ENCODE results near the gene SPNS2. TPM values are rescaled to one million over a fixed set of nuclear protein-coding genes. Genes with fewer than 3 reads are reported as not detected.

The SPNS2 gene
- total and polyA plus RNA-seq, 2 experiments from 2014 or later: 1.7 to 2.3 TPM

GRCh38 chr17:4579678-4580077, 81.0 kb downstream of the SPNS2 start:
- Mint-ChIP-seq H3K36me3 (ENCODE audit: low read depth) (peaks cover 3% of the 10 kb centered on the region; the same call in 1 of the 3 replicates), H3K4me3 (no peak overlapping the region), H3K4me1 (peaks cover 41% of the 10 kb centered on the region), H3K27ac (no peak overlapping the region), H3K27me3 (ENCODE audit: insufficient read depth, low read depth, poor library complexity) (peaks cover 22% of the 10 kb centered on the region), H3K9me3 (peaks cover 5% of the 10 kb centered on the region; the same call in 2 of the 3 replicates)
- no peaks in the 10 kb centered on the region for H3F3A ChIP-seq (replicated peaks; ENCODE audit: low read depth)
- DNase-seq (ENCODE audit: low spot score) (no peak), ATAC-seq (no peak)
- H3K36me3 ChIP-seq (ENCODE audit: insufficient read depth): no peaks in the 10 kb centered on the region
- H3K4me1 ChIP-seq (ENCODE audit: insufficient read depth): peaks cover 27% of the 10 kb centered on the region
- no peak overlapping the region for H2AFZ ChIP-seq
- H4K20me1 ChIP-seq (replicated peaks; ENCODE audit: insufficient read depth): no peaks in the 10 kb centered on the region
- no peaks in the 10 kb centered on the region for H3K79me2 ChIP-seq (replicated peaks; ENCODE audit: insufficient read depth)
- no peak overlapping the region for H3K27ac ChIP-seq (ENCODE audit: low read depth)
- TF ChIP-seq ZNF114 (CRISPR knock-in tag; IDR thresholded peaks at IDR 0.05) (no peak), REST (IDR thresholded peaks at IDR 0.05; ENCODE audit: unreplicated experiment) (no peak), EZH2phosphoT487 (IDR thresholded peaks at IDR 0.05; ENCODE audit: unreplicated experiment) (no peak), EZH2 (IDR thresholded peaks at IDR 0.05; ENCODE audit: low read depth, unreplicated experiment) (no peak), JUNB (IDR thresholded peaks at IDR 0.05; ENCODE audit: unreplicated experiment) (no peak), ETS1 (IDR thresholded peaks at IDR 0.05) (no peak), STAT1 (IDR thresholded peaks at IDR 0.05; ENCODE audit: unreplicated experiment) (no peak), CREB1 (CRISPR knock-in tag; IDR thresholded peaks at IDR 0.05; ENCODE audit: low read depth) (no peak), CTCF (conservative IDR thresholded peaks at IDR 0.05; ENCODE audit: low read depth in 2 of 2) (no peak), NANOG (IDR thresholded peaks at IDR 0.05; ENCODE audit: borderline replicate concordance) (no peak), ZNF462 (CRISPR knock-in tag; IDR thresholded peaks at IDR 0.05) (no peak), POLR2AphosphoS5 (IDR thresholded peaks at IDR 0.05; ENCODE audit: low read depth) (no peak)
- H3K4me3 ChIP-seq: no peak overlapping the region
- H3K9me2 ChIP-seq (ENCODE audit: insufficient read depth): no peaks in the 10 kb centered on the region
- no peak overlapping the region for H3K4me2 ChIP-seq
- H3K27me3 ChIP-seq (ENCODE audit: insufficient read depth): peaks cover 21% of the 10 kb centered on the region

All from GM23338 (cell line).